Heart left ventricle (tissue), 16 donors: ENCODE results near the gene C17orf107. TPM values are rescaled to one million over a fixed set of nuclear protein-coding genes. Genes with fewer than 3 reads are reported as not detected.

Source experiments
- ATAC-seq, 4 donors: fragments of 200-7000 bp; cut with Tn5 transposase; one replicate each; pipeline ENCODE4 v1.9.1; 2020 to 2022; ENCODE audit warnings: moderate library complexity in 4 of 4, mild to moderate bottlenecking in 3 of 4, moderate number of reproducible peaks in 1 of 4
- DNase-seq, 5 donors: peaks; one replicate each; pipeline ENCODE4 v3.0.0-alpha.2; 2020
- H3K27ac ChIP-seq, 12 donors: fragments of 200-600 bp; sonication (generic) in 4 of 12; one replicate each; pipeline versions ENCODE4 v1.5.0 to v1.8.0; 2016 to 2022; ENCODE audit warnings: mild to moderate bottlenecking in 2 of 12
- H3K27me3 ChIP-seq, 9 donors: fragments of 200-600 bp; sonication (generic) in 2 of 9; one replicate each; pipeline versions ENCODE4 v1.5.1 to v1.8.0; 2016 to 2022; ENCODE audit warnings: mild to moderate bottlenecking in 3 of 9
- H3K36me3 ChIP-seq, 9 donors: fragments of 200-600 bp; sonication (generic) in 2 of 9; one replicate each; pipeline versions ENCODE4 v1.5.0 to v1.8.0; 2018 to 2022; ENCODE audit warnings: mild to moderate bottlenecking in 2 of 9
- H3K4me1 ChIP-seq, 12 donors: fragments of 200-600 bp; sonication (generic) in 4 of 12; one replicate each; pipeline versions ENCODE4 v1.5.0 to v1.8.0; 2016 to 2022; ENCODE audit warnings: mild to moderate bottlenecking in 3 of 12
- H3K4me3 ChIP-seq, 12 donors: fragments of 200-600 bp; sonication (generic) in 4 of 12; one replicate each; pipeline versions ENCODE4 v1.5.0 to v1.8.0; 2017 to 2022; ENCODE audit warnings: mild to moderate bottlenecking in 9 of 12, moderate library complexity in 4 of 12
- H3K9me3 ChIP-seq, 12 donors: fragments of 200-600 bp; sonication (generic) in 4 of 12; one replicate each; pipeline versions ENCODE4 v1.5.0 to v1.8.0; 2016 to 2022; ENCODE audit warnings: mild to moderate bottlenecking in 1 of 12
- POLR2A ChIP-seq, 2 donors: fragments of 450-650 bp; IDR thresholded peaks; one replicate each; pipeline ENCODE4 v1.6.1; 2017; ENCODE audit warnings: antibody characterized with exemption in 2 of 2, mild to moderate bottlenecking in 2 of 2, moderate library complexity in 2 of 2
- WGBS, 4 donors: extraction: QIAGEN DNeasy Blood & Tissue Kit in 2 of 4; methylation state at CpG; one replicate each; pipeline versions ENCODE4 v1.1.5 to v1.1.7; 2013 to 2018; 5-methylcytosine and 5-hydroxymethylcytosine counted together
- intact Hi-C, 10 donors: fragments of 100-400 bp; cut with DNase I; formaldehyde crosslinking; loops; one replicate each; pipeline versions ENCODE4 v1.11.1 to v1.14.2; 2022
- polyA plus RNA-seq, 2 donors: library from polyadenylated mRNA; stranded (reverse); fragments of 200-250 nt; gene quantifications; one replicate each; pipeline ENCODE4 v1.2.3, GENCODE V29; 2013
- total RNA-seq, 9 donors: library from RNA; depleted of rRNA in 2 of 9; stranded (reverse); fragments of >200 nt in 2 of 9; fragmentation: NEBNext Ultra II Directional in 3 of 9; extraction: Animal tissue kit (Norgen Biotek cat#: 25700) in 3 of 9; gene quantifications; one replicate each; pipeline versions ENCODE4 v1.1.0 to v1.2.4, GENCODE V29; 2016 to 2023
- TF ChIP-seq, protein P1 (sequence below), 12 donors: fragments of 200-600 bp; sonication (generic) in 4 of 12; IDR thresholded peaks; one replicate each; pipeline versions ENCODE4 v1.5.0 to v1.8.0; 2018 to 2022; ENCODE audit warnings: antibody characterized with exemption in 12 of 12, mild to moderate bottlenecking in 5 of 12
- donor health status: ischemic (EF 13 %, LVEDD 7.1; RV severe dilation, severe dysfunction).
- donor health status: healthy with polysubstance abuse.
- donor health status: DM: no; HTN: yes; CAD: no.
- donor health status: DM: no; HTN: no; CAD: no.
- donor health status: ischemic (EF 25% LVEDD 6.9; RV normal size, moderate dysfunction).
- donor health status: ischemic (EF 25% LVEDD 5.7; RV mildly dilated, moderate dysfunction).
- donor health status: healthy.
- donor health status: DM: yes; HTN: yes; CAD: no.
- donor health status: ischemic (EF 35%, LVEDD 5.7; RV mildly dilated, moderate dysfunction).
- donor health status: nonischemic (EF 11% LVEDD 7.7; RV severe dilation, severe dysfunction).
- donor health status: DM: yes; HTN: yes; CAD: no.
- donor health status: PGD.
- donor health status: ischemic (EF 29% LVEDD 5.4; RV normal size, mild dysfunction).
- donor health status: nonischemic (EF 23%, LVEDD 6.1; RV moderate dilation, normal function).

C17orf107 gene
- total and polyA plus RNA-seq, 11 donors, result 0.07 to 1.3 (median 0.46) TPM

- peaks cover 0 to 56% (median 49%) of the 10 kb centered on the region in 9 donors for H3K36me3 ChIP-seq
- DNase-seq (peak; percentile 67 to 89 (median 76)), ATAC-seq (peak in 3 of 4 donors; percentile 31 to 45 (median 34))
- no peaks in the 10 kb centered on the region for H3K27me3 ChIP-seq
- intact Hi-C loops, result loop anchor here in 1 of 10 donors (5.0 kb wide), 1 partner anchor 42 kb away; the partner anchor contains the start of gene CAMTA2
- WGBS, 4 donors, result 46 to 55% (median 51%) methylated on average over 7 of the region's 7 CpGs
- H3K27ac ChIP-seq, result peak overlapping the region in 10 of 12 donors; percentile 6 to 100 (median 82)
- peaks cover 15 to 75% (median 52%) of the 10 kb centered on the region in 12 donors for H3K4me1 ChIP-seq
- peak overlapping the region in 5 of 12 donors; percentile 76 to 100 (median 99) for H3K4me3 ChIP-seq
- no peaks in the 10 kb centered on the region for H3K9me3 ChIP-seq
- TF ChIP-seq, protein P1, sequence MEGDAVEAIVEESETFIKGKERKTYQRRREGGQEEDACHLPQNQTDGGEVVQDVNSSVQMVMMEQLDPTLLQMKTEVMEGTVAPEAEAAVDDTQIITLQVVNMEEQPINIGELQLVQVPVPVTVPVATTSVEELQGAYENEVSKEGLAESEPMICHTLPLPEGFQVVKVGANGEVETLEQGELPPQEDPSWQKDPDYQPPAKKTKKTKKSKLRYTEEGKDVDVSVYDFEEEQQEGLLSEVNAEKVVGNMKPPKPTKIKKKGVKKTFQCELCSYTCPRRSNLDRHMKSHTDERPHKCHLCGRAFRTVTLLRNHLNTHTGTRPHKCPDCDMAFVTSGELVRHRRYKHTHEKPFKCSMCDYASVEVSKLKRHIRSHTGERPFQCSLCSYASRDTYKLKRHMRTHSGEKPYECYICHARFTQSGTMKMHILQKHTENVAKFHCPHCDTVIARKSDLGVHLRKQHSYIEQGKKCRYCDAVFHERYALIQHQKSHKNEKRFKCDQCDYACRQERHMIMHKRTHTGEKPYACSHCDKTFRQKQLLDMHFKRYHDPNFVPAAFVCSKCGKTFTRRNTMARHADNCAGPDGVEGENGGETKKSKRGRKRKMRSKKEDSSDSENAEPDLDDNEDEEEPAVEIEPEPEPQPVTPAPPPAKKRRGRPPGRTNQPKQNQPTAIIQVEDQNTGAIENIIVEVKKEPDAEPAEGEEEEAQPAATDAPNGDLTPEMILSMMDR (IDR thresholded peaks at IDR 0.05), result no peak
- peak in 1 of 2 donors; percentile 35 for TF ChIP-seq POLR2A (IDR thresholded peaks at IDR 0.05)
These were observed 46.0 kb downstream of the C17orf107 start for GRCh38 chr17:4945176-4945943.

GRCh38 chr17:4945944-4946280, 46.6 kb downstream of the C17orf107 start:
- Histone ChIP-seq H3K27me3 (no peaks in the 10 kb centered on the region), H3K4me1 (peaks cover 15 to 76% (median 54%) of the 10 kb centered on the region in 12 donors), H3K27ac (peak overlapping the region in 6 of 12 donors; percentile 66 to 100 (median 99)), H3K9me3 (no peaks in the 10 kb centered on the region), H3K36me3 (peaks cover 0 to 56% (median 49%) of the 10 kb centered on the region in 9 donors), H3K4me3 (peak overlapping the region in 8 of 12 donors; percentile 76 to 100 (median 98))
- ATAC-seq (no peak), DNase-seq (no peak)
- intact Hi-C loops, result loop anchor here in 1 of 10 donors (5.0 kb wide), 1 partner anchor 41 kb away; the partner anchor contains the start of gene CAMTA2
- 44 to 53% (median 48%) methylated on average over 4 of the region's 4 CpGs for WGBS, 4 donors
- TF ChIP-seq POLR2A (IDR thresholded peaks at IDR 0.05), result no peak
- TF ChIP-seq, protein P1 (IDR thresholded peaks at IDR 0.05), result no peak

- H3K27me3 ChIP-seq, result no peaks in the 10 kb centered on the region
- intact Hi-C loops, result loop anchor here in 1 of 10 donors (5.0 kb wide), 1 partner anchor 41 kb away; the partner anchor contains the start of gene CAMTA2
- peak overlapping the region in 11 of 12 donors; percentile 96 to 100 (median 99) for H3K27ac ChIP-seq
- TF ChIP-seq, protein P1 (IDR thresholded peaks at IDR 0.05), result no peak
- no peak for TF ChIP-seq POLR2A (IDR thresholded peaks at IDR 0.05)
- no peaks in the 10 kb centered on the region for H3K9me3 ChIP-seq
- WGBS, 4 donors, result 37 to 43% (median 39%) methylated on average over 16 of the region's 16 CpGs
- H3K4me1 ChIP-seq, result peaks cover 14 to 75% (median 50%) of the 10 kb centered on the region in 12 donors
- DNase-seq (peak in 1 of 5 donors; percentile 16), ATAC-seq (no peak)
- H3K4me3 ChIP-seq, result peak overlapping the region in 10 of 12 donors; percentile 76 to 100 (median 98)
- H3K36me3 ChIP-seq, result peaks cover 0 to 55% (median 49%) of the 10 kb centered on the region in 9 donors
These were observed 47.1 kb downstream of the C17orf107 start for GRCh38 chr17:4946312-4946976.
